Omental fat pad (tissue), 4 donors: ENCODE results near the gene SEZ6. TPM values are rescaled to one million over a fixed set of nuclear protein-coding genes. Genes with fewer than 3 reads are reported as not detected.

ENCODE experiments used
- ATAC-seq: fragments of 150-250 bp; one replicate; pipeline ENCODE4 v1.9.1; 2016; ENCODE audit warnings: mild to moderate bottlenecking, moderate library complexity; ENCODE audit not compliant: low FRiP score
- DNase-seq: peaks from one replicate; pipeline ENCODE4 v3.0.0-alpha.2; 2019; ENCODE audit warnings: low spot score
- CTCF ChIP-seq, 3 donors: fragments of 450-650 bp; IDR thresholded peaks; one replicate each; pipeline ENCODE4 v1.5.1; 2016 to 2017; ENCODE audit warnings: antibody characterized with exemption in 3 of 3, mild to moderate bottlenecking in 3 of 3, moderate library complexity in 2 of 3
- total RNA-seq, 4 donors: library from RNA; depleted of rRNA; stranded (reverse); fragments of >200 nt; gene quantifications; one replicate each; pipeline ENCODE4 v1.1.0, GENCODE V29; 2016

Gene SEZ6
- total RNA-seq, 4 donors from 2014 or later: not detected

DNA sequence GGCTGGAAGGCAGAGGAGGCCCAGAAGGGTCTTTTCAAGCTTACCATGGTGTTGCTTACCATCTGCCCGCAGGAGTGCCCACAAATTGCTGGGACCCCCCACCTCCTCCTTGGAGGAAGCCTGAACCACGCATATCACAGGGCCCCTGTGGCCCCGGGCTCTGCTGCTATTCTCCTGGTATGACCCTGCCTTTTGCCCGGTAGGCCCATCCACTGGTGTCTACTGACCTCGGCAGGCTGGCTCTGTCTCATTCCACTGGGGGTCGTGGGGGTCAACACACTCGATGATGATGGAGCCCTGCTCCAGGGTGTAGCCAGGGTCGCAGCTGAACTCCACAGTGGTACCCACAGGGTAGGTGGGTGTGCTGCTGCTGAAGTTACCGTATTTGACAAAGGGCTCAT lies 46.4 kb downstream of the SEZ6 start:
- no peak for TF ChIP-seq CTCF (IDR thresholded peaks at IDR 0.05)
- DNase-seq (no peak), ATAC-seq (no peak)

DNA sequence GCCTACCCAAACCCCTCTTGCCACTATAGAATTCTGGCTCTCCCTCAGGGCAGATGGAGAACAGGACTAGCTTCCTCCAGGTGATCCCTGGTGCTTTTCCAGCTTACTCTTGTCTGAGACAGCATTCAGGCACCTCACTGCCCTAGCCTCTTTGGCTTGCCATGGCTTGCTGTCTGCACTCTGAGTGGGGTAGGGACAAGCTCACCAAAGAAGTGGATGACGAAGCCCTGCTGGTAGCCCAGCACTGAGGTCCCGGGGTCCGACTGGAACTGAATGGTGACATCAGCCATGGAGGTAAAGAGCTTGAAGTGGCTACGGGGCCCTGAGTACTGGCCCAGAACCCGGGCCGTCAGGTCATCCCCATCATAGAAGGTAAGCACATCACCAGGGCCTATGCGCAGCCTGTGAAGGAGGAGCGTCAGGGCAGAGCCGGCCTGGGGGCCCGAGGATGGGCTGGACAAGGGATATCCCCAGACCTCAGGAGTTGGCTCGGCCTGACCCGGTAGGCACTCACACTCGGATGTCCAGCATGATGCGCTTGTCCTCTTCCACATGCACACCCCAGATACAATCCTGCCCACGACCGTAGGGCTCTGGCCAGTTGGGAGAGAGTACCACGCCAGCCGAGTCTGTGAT lies 46.9 kb downstream of the SEZ6 start:
- TF ChIP-seq CTCF (IDR thresholded peaks at IDR 0.05): no peak
- DNase-seq: no peak
- ATAC-seq: no peak

DNA sequence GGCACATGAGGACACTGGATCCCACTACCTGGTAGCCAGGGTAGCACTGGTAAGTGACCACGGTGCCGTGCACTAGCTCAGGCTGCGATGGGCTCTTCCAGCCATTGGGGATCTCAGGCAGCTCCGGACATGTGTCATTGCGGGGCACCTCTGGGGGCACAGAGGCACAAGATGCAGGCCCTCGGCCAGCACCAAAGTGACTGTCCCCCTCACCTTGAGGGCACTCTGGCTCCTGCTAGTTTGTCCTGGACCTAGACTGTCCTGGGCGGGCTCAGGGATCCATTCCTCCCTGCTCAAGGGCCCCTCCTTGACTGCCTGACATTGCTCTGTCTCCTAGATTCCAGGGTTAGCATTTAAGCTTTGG lies 47.9 kb downstream of the SEZ6 start:
- no peak for TF ChIP-seq CTCF (IDR thresholded peaks at IDR 0.05)
- DNase-seq (no peak), ATAC-seq (no peak)

DNA sequence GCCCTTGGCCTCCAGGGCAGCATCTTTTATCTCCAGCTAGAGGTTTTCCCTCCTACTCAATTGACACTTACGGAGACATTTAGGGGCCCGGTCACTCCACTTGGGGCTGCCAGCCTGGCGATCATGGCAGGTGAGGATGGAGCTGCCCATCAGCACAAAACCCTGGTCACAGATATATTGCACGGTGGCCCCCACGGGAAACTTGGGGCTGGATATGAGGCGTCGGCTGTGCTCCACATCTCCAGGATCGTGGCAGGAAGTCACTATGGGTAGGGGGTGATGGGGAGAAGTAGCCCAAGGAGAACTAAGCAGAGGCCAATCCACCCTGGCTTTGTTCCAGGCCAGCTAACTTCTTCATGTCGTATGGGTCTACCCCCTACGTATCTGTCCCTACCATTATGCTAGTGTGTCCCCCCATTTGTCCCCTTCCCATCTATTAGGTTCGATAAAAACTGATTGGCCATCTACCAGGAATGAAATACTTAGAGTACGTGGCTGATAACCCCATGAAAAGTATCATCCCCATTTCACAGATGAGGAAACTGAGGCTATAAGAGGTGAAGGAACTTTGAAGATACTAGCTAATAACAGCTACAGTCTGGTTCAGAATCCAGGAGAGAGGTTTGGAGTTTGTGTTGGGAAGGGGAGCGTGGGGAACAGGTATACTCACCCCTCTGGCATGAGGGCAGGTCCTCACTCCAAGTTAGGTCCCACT lies 48.4 kb downstream of the SEZ6 start:
- no peak for TF ChIP-seq CTCF (IDR thresholded peaks at IDR 0.05)
- DNase-seq (no peak), ATAC-seq (no peak)

DNA sequence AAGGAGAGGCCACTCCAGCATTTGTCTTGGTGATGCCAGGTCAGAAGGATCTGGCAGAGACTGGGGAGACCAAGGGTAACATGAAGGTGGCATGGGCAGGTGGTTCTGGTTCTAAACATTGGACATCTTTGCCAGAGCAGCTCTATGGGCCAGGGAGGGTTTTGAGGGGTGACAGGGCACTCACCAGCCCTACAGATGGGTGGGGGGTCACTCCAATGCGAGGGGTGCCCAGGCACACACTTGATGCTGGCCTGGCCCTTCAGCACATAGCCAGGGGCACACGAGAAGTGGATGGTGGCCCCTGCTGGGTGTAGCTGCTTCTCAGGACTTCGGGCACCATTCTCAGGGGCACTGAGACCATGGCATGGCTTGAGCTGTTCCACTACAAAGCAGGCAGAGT lies 49.0 kb downstream of the SEZ6 start:
- TF ChIP-seq CTCF (IDR thresholded peaks at IDR 0.05): no peak

GRCh38 chr17:28956112-28956511 lies 49.7 kb downstream of the SEZ6 start:
- TF ChIP-seq CTCF (IDR thresholded peaks at IDR 0.05): no peak
- ATAC-seq: no peak
- DNase-seq: no peak

More for the DNA sequence above, 49.0 kb downstream of the SEZ6 start:
- ATAC-seq (no peak), DNase-seq (no peak)

GRCh38 chr17:28955408-28955807 lies 50.4 kb downstream of the SEZ6 start:
- no peak for DNase-seq
- TF ChIP-seq CTCF (IDR thresholded peaks at IDR 0.05): no peak
- ATAC-seq: no peak
